PC-3 (cell line): ENCODE data around the gene TAF10. TPM values are rescaled to one million over a fixed set of nuclear protein-coding genes. Genes with fewer than 3 reads are reported as not detected.
A peak's percentile ranks its signal among the peaks of the same experiment; 100 is the strongest.

Experiments used
- ATAC-seq: fragments of 200-7000 bp; cut with Tn5 transposase; 2 replicates; pipeline ENCODE4 v1.9.1; 2020; ENCODE audit warnings: mild to moderate bottlenecking, moderate library complexity
- BruUV-seq: library from RNA; stranded (reverse); fragments of 400-500 nt; replicated peaks from 2 replicates; lab custom pipeline; 2021; lab: Mats Ljungman, UMichigan
- CTCF ChIA-PET: fragments of 300-600 bp; sonication (Branson Sonifier 250); formaldehyde crosslinking; loops from one replicate; lab custom pipeline; 2022; ENCODE audit warnings: antibody characterized with exemption; lab: Charles Lee
- POLR2A ChIA-PET: fragments of 300-600 bp; sonication (Branson Sonifier 250); formaldehyde crosslinking; loops from one replicate; lab custom pipeline; 2022; ENCODE audit warnings: antibody characterized with exemption; ENCODE audit not compliant: unreplicated experiment; lab: Charles Lee
- DNase-seq: peaks from one replicate; pipeline ENCODE4 v3.0.0-alpha.2; 2015
- H2AFZ ChIP-seq: fragments of 300-600 bp; sonication (generic); 2 replicates; pipeline ENCODE4 v1.6.0; 2016; ENCODE audit warnings: antibody characterized with exemption, low read length
- H3F3A ChIP-seq: fragments of 300-600 bp; sonication (generic); one replicate; pipeline ENCODE4 v1.6.0; 2017; ENCODE audit warnings: antibody characterized with exemption, low read length, control low read depth, mild to moderate bottlenecking; ENCODE audit not compliant: unreplicated experiment
- H3K27ac ChIP-seq: fragments of 300-600 bp; sonication (generic); 2 replicates; pipeline ENCODE4 v1.5.1; 2016; ENCODE audit warnings: mild to moderate bottlenecking, low read length
- H3K27me3 ChIP-seq: fragments of 300-600 bp; sonication (generic); 2 replicates; pipeline ENCODE4 v1.6.1; 2016; ENCODE audit warnings: low read length, mixed read lengths
- H3K36me3 ChIP-seq: fragments of 300-600 bp; sonication (generic); 2 replicates; pipeline ENCODE4 v1.6.1; 2016; ENCODE audit warnings: low read depth, mixed run types, low read length, mixed read lengths
- H3K4me1 ChIP-seq: fragments of 300-600 bp; sonication (generic); 2 replicates; pipeline ENCODE4 v1.5.1; 2016; ENCODE audit warnings: low read length; ENCODE audit not compliant: insufficient read depth
- H3K4me2 ChIP-seq: fragments of 300-600 bp; sonication (generic); 2 replicates; pipeline ENCODE4 v1.6.0; 2016; ENCODE audit warnings: low read length
- H3K4me3 ChIP-seq: fragments of 300-600 bp; sonication (generic); 2 replicates; pipeline ENCODE4 v1.5.1; 2016; ENCODE audit warnings: mild to moderate bottlenecking, low read length, mixed read lengths
- H3K79me2 ChIP-seq: fragments of 300-600 bp; sonication (generic); 2 replicates; pipeline ENCODE4 v1.6.1; 2017; ENCODE audit warnings: low read length, mixed read lengths
- H3K9ac ChIP-seq: fragments of 300-600 bp; sonication (generic); 2 replicates; pipeline ENCODE4 v1.6.0; 2016; ENCODE audit warnings: mild to moderate bottlenecking, low read length
- H3K9me2 ChIP-seq: fragments of 300-600 bp; sonication (generic); replicated peaks from 2 replicates; pipeline ENCODE4 v1.6.1; 2016; ENCODE audit warnings: mixed run types, low read length, mixed read lengths
- H3K9me3 ChIP-seq: fragments of 300-600 bp; sonication (generic); 2 replicates; pipeline ENCODE4 v1.6.1; 2016; ENCODE audit warnings: low read length, mixed read lengths
- H4K20me1 ChIP-seq: fragments of 300-600 bp; sonication (generic); 2 replicates; pipeline ENCODE4 v1.6.1; 2016; ENCODE audit warnings: low read length, mixed read lengths
- EZH2 ChIP-seq: fragments of 300-600 bp; sonication (generic); IDR thresholded peaks from one replicate; pipeline ENCODE4 v1.6.1; 2017; ENCODE audit warnings: antibody characterized with exemption, mild to moderate bottlenecking, low read length; ENCODE audit not compliant: unreplicated experiment
- EZH2phosphoT487 ChIP-seq: fragments of 300-600 bp; sonication (generic); IDR thresholded peaks from 2 replicates; pipeline ENCODE4 v1.6.1; 2018; ENCODE audit warnings: mild to moderate bottlenecking, antibody characterized with exemption, low read length, borderline replicate concordance
- intact Hi-C: fragments of 100-400 bp; cut with micrococcal nuclease; formaldehyde crosslinking; loops from 2 replicates; pipeline ENCODE4 v1.9.0; 2023
- total RNA-seq: library from RNA; depleted of rRNA; stranded (reverse); fragments of >200 nt; gene quantifications from 2 replicates; pipeline ENCODE4 v1.2.3, GENCODE V29; 2014
- TF ChIP-seq, protein P1 (sequence below): fragments of 300-600 bp; sonication (generic); conservative IDR thresholded peaks from 2 replicates; pipeline ENCODE4 v1.5.1; 2017; ENCODE audit warnings: antibody characterized with exemption, low read depth, mild to moderate bottlenecking, low read length

Gene TAF10
- total RNA-seq, 1 experiment from 2014 or later, result 102 TPM

DNA sequence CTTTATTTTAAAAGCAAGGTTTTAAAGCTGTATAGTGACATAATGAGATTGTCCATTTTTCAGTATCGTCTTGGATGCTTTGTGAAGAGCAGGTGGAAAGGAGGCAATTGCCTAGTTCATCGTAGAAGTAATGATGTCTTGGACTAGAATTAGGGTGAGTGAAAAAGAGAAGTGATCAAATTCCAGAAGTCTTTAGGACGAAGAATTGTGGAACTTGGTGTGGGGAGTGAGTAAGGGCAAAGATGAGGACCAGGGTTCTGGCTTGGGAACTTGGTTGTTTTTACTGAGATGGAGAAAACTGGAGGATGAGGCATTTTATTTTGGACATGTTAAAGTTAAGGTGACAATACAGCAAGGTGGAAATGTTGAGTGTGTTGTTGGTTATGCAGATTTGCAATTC, 7.2 kb downstream of the TAF10 start:
- peaks cover 31% of the 10 kb centered on the region; the same call in 1 of the 2 replicates for H3K36me3 ChIP-seq
- no peaks in the 10 kb centered on the region for H3K9me2 ChIP-seq
- H3K4me3 ChIP-seq, result peak overlapping the region; percentile 93
- no peaks in the 10 kb centered on the region for H4K20me1 ChIP-seq
- peaks cover 38% of the 10 kb centered on the region for H3K4me1 ChIP-seq
- CTCF ChIA-PET, result interaction anchor here (1.0 kb wide), 1 partner anchor 78 kb away, joined by 4 read pairs; the partner anchor contains the start of gene MRPL17
- no peaks in the 10 kb centered on the region for H3K9me3 ChIP-seq
- BruUV-seq, result no TSS peak
- peak overlapping the region; percentile 93 for H3K9ac ChIP-seq
- no peaks in the 10 kb centered on the region for H3K27me3 ChIP-seq
- H3F3A ChIP-seq, result peaks cover 5% of the 10 kb centered on the region
- POLR2A ChIA-PET, result no interaction called here
- intact Hi-C loops, result loop anchor here (2.0 to 10.0 kb wide), 4 partner anchors 72 to 230 kb away; partner anchors contain the start of genes ARFIP2 and TIMM10B
- ATAC-seq, result no peak
- H3K79me2 ChIP-seq, result peaks cover 78% of the 10 kb centered on the region
- peak overlapping the region; percentile 85; the same call in 1 of the 2 replicates for H2AFZ ChIP-seq
- DNase-seq, result no peak
- H3K4me2 ChIP-seq, result peak overlapping the region; percentile 97
- no peak overlapping the region for H3K27ac ChIP-seq
- TF ChIP-seq EZH2phosphoT487 (no peak), EZH2 (no peak)
- TF ChIP-seq, protein P1, sequence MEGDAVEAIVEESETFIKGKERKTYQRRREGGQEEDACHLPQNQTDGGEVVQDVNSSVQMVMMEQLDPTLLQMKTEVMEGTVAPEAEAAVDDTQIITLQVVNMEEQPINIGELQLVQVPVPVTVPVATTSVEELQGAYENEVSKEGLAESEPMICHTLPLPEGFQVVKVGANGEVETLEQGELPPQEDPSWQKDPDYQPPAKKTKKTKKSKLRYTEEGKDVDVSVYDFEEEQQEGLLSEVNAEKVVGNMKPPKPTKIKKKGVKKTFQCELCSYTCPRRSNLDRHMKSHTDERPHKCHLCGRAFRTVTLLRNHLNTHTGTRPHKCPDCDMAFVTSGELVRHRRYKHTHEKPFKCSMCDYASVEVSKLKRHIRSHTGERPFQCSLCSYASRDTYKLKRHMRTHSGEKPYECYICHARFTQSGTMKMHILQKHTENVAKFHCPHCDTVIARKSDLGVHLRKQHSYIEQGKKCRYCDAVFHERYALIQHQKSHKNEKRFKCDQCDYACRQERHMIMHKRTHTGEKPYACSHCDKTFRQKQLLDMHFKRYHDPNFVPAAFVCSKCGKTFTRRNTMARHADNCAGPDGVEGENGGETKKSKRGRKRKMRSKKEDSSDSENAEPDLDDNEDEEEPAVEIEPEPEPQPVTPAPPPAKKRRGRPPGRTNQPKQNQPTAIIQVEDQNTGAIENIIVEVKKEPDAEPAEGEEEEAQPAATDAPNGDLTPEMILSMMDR, result no peak

DNA sequence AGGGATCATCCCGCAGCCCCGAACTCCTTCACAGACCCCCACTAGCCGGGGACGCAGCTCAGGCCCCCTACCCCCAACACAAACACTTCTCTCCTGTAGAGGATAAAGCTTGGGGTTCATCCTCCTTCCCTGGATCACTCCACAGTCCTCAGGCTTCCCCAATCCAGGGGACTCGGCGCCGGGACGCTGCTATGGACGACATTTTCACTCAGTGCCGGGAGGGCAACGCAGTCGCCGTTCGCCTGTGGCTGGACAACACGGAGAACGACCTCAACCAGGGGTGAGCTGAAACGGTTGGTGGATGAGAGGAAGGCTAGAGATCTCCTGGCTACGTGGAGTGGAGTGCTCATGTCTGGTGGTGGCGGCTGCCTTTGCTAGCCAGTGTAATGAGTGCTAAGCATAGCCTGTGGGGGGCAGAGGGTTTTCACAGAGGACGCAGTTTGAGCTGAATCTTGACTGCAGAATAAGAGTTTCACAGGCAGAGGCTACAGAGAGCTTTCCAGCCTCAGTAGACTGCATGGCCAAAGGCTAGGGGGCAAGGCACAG, 7.9 kb downstream of the TAF10 start:
- TSS peak; percentile 50 for BruUV-seq
- H3F3A ChIP-seq, result peaks cover 5% of the 10 kb centered on the region
- peaks cover 29% of the 10 kb centered on the region; the same call in 1 of the 2 replicates for H3K36me3 ChIP-seq
- ATAC-seq, result peak; percentile 53
- peak; percentile 37 for DNase-seq
- H2AFZ ChIP-seq, result peak overlapping the region; percentile 85
- H3K9ac ChIP-seq, result peak overlapping the region; percentile 93
- no peaks in the 10 kb centered on the region for H3K9me2 ChIP-seq
- intact Hi-C loops, result loop anchor here (2.0 to 10.0 kb wide), 4 partner anchors 72 to 229 kb away; partner anchors contain the start of genes ARFIP2 and TIMM10B
- peaks cover 38% of the 10 kb centered on the region for H3K4me1 ChIP-seq
- no peaks in the 10 kb centered on the region for H3K9me3 ChIP-seq
- TF ChIP-seq EZH2phosphoT487 (no peak), EZH2 (no peak)
- TF ChIP-seq, protein P1, result 0 out of 2 replicates have a peak, but pooled peaks have one; percentile 18
- no peaks in the 10 kb centered on the region for H4K20me1 ChIP-seq
- H3K79me2 ChIP-seq, result peaks cover 83% of the 10 kb centered on the region
- H3K4me3 ChIP-seq, result peak overlapping the region; percentile 93
- no peaks in the 10 kb centered on the region for H3K27me3 ChIP-seq
- CTCF ChIA-PET, result interaction anchor here (0.6 to 1.0 kb wide), 2 partner anchors 79 to 99 kb away, joined by 3 to 4 read pairs; partner anchors contain the start of gene MRPL17
- 0 out of 2 replicates have a peak overlapping the region, but pooled peaks have one; percentile 5 for H3K27ac ChIP-seq
- peak overlapping the region; percentile 97 for H3K4me2 ChIP-seq
- POLR2A ChIA-PET, result interaction anchor here (0.6 kb wide), 1 partner anchor 98 kb away, joined by 3 read pairs; no protein-coding TSS in a partner anchor
